ENCODE measurements around the gene MKRN2OS. TPM values are rescaled to one million over a fixed set of nuclear protein-coding genes. Genes with fewer than 3 reads are reported as not detected.

MKRN2OS gene
- polyA plus RNA-seq, 1 donor (not counting 4 experiments of a cell fraction or from before 2014, with no cell fraction given) = 4.0 TPM

GRCh38 chr3:12562451-12562850 lies 17.2 kb upstream of the MKRN2OS start:
- DNase-seq (ENCODE audit: low read depth, low spot score) = no peak
- H3K36me3 ChIP-seq (ENCODE audit: control insufficient read depth in 2 of 2, extremely low read depth in 1 of 2, insufficient read depth in 2 of 2, low read length in 2 of 2) = no peaks in the 10 kb centered on the region
- dilution Hi-C loops (cut with MboI; ENCODE audit: extremely low pct_ligation_motif_present, low sequenced_read_pairs) = no loop called here
- H3K4me1 ChIP-seq (ENCODE audit: control insufficient read depth, extremely low read depth, insufficient read depth, low read length) = peaks cover 14% of the 10 kb centered on the region
- peaks cover 4% of the 10 kb centered on the region for H4K20me1 ChIP-seq (ENCODE audit: control insufficient read depth, extremely low read depth, insufficient read depth, low read length)
- no peak overlapping the region for H2AFZ ChIP-seq (ENCODE audit: control insufficient read depth, low read length)
- no peak overlapping the region for H3K27ac ChIP-seq (ENCODE audit: control insufficient read depth, insufficient read depth, low read length)
- no peaks in the 10 kb centered on the region for H3K27me3 ChIP-seq (ENCODE audit: control insufficient read depth, extremely low read depth, insufficient read depth, low read length)
- no peak overlapping the region for H3K9ac ChIP-seq (ENCODE audit: control insufficient read depth, extremely low read depth, insufficient read depth, low read length)
- H3K4me2 ChIP-seq (ENCODE audit: control insufficient read depth, extremely low read depth, insufficient read depth, low read depth, low read length) = no peak overlapping the region
- no peak for TF ChIP-seq EZH2 (IDR thresholded peaks at IDR 0.05; ENCODE audit: low read length)
- TF ChIP-seq CTCF (optimal IDR thresholded peaks at IDR 0.05 in 1 of 3, IDR thresholded peaks at IDR 0.05 in 1 of 3, conservative IDR thresholded peaks at IDR 0.05 in 1 of 3; ENCODE audit: extremely low read depth in 1 of 3, insufficient read depth in 2 of 3, low read length in 3 of 3) = no peak
- H3K9me3 ChIP-seq (ENCODE audit: control insufficient read depth, low read depth, low read length) = no peaks in the 10 kb centered on the region
- no peak overlapping the region for H3K4me3 ChIP-seq (ENCODE audit: control insufficient read depth in 2 of 3, extremely low read depth in 1 of 3, insufficient read depth in 2 of 3, low read depth in 1 of 3, low read length in 3 of 3)
- no peak for FAIRE-seq
- H3K9me1 ChIP-seq (ENCODE audit: control insufficient read depth, extremely low read depth, insufficient read depth, low read length) = no peaks in the 10 kb centered on the region
- peaks cover 94% of the 10 kb centered on the region for H3K79me2 ChIP-seq (ENCODE audit: control insufficient read depth, insufficient read depth, low read length)

DNA sequence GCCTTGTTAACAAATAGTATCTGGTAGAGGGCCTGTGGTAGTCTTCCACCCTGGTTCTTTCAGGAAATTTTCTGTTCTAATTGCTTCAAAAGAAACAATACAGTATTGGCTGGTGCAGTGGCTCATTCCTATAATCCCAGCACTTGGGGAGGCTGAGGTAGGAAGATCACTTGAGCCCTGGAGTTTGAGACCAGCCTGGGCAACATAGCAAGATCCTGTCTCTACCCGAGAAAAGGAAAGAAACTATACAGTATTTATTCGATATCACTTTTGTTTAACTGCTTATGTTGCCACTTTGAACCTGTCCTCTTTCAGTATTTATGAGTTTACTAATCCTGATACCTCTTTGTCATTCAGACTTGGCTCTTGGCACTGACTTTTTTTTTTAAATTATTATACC lies 16.1 kb upstream of the MKRN2OS start:
- no peak overlapping the region for H3K27ac ChIP-seq (ENCODE audit: control insufficient read depth, insufficient read depth, low read length)
- no peaks in the 10 kb centered on the region for H3K36me3 ChIP-seq (ENCODE audit: control insufficient read depth in 2 of 2, extremely low read depth in 1 of 2, insufficient read depth in 2 of 2, low read length in 2 of 2)
- H3K9me1 ChIP-seq (ENCODE audit: control insufficient read depth, extremely low read depth, insufficient read depth, low read length) = no peaks in the 10 kb centered on the region
- FAIRE-seq (no peak), DNase-seq (ENCODE audit: low read depth, low spot score) (no peak)
- TF ChIP-seq EZH2 (IDR thresholded peaks at IDR 0.05; ENCODE audit: low read length) = no peak
- no peak for TF ChIP-seq CTCF (optimal IDR thresholded peaks at IDR 0.05 in 1 of 3, IDR thresholded peaks at IDR 0.05 in 1 of 3, conservative IDR thresholded peaks at IDR 0.05 in 1 of 3; ENCODE audit: extremely low read depth in 1 of 3, insufficient read depth in 2 of 3, low read length in 3 of 3)
- H3K9ac ChIP-seq (ENCODE audit: control insufficient read depth, extremely low read depth, insufficient read depth, low read length) = no peak overlapping the region
- peaks cover 92% of the 10 kb centered on the region for H3K79me2 ChIP-seq (ENCODE audit: control insufficient read depth, insufficient read depth, low read length)
- H3K4me2 ChIP-seq (ENCODE audit: control insufficient read depth, extremely low read depth, insufficient read depth, low read depth, low read length) = no peak overlapping the region
- dilution Hi-C loops (cut with MboI; ENCODE audit: extremely low pct_ligation_motif_present, low sequenced_read_pairs) = no loop called here
- peaks cover 4% of the 10 kb centered on the region for H4K20me1 ChIP-seq (ENCODE audit: control insufficient read depth, extremely low read depth, insufficient read depth, low read length)
- H3K4me3 ChIP-seq (ENCODE audit: control insufficient read depth in 2 of 3, extremely low read depth in 1 of 3, insufficient read depth in 2 of 3, low read depth in 1 of 3, low read length in 3 of 3) = no peak overlapping the region
- H3K27me3 ChIP-seq (ENCODE audit: control insufficient read depth, extremely low read depth, insufficient read depth, low read length) = no peaks in the 10 kb centered on the region
- H2AFZ ChIP-seq (ENCODE audit: control insufficient read depth, low read length) = no peak overlapping the region
- H3K4me1 ChIP-seq (ENCODE audit: control insufficient read depth, extremely low read depth, insufficient read depth, low read length) = peaks cover 15% of the 10 kb centered on the region
- H3K9me3 ChIP-seq (ENCODE audit: control insufficient read depth, low read depth, low read length) = no peaks in the 10 kb centered on the region
